HG03442 (cell line): ENCODE data around the gene TAT.
A peak's percentile ranks its signal among the peaks of the same experiment; 100 is the strongest.

ENCODE experiments used
- ATAC-seq: cut with Tn5 transposase; IDR thresholded peaks from one replicate; pipeline ENCODE4 v1.9.1; 2021; ENCODE audit warnings: mild to moderate bottlenecking, moderate library complexity; ENCODE audit not compliant: unreplicated experiment

The TAT gene

DNA sequence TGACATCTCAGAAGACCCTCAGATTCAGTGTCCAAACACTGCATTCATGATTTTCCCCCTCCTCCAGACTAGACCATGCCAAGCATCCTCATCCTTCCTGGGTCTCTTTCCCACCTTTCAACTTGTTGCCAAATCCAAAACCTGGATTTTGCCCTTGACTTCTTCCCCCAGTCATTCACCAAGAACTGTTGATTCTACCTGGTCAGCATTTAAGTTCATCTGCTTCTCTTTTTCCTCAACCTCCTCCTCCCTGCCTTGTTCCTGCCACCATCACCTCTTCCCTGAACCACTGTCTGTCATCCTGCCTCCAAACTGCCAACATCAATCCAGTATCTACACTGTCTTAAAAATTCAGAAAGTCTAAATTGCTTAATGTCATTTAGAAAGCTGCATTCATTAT, 29.7 kb downstream of the TAT start:
- ATAC-seq: no peak

DNA sequence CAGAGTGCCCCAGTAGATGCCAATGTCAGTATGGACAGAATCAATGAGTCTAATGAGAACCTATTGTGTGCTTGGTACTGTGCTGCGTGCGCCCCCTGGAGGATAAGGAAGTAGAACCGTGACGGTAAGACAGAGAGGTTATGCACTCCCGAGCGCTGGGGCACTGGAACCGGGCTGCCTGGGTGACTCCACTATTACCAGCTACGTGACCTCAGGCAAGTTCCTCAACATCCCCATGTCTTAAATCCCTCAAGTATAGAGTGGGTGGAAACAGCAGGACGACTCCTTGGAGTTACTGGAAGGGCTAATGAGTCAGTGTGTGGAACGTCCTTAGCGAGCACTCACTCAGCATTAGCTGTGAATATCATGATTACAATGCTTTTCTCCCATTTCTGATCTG, 34.5 kb downstream of the TAT start:
- ATAC-seq: peak; percentile 72

DNA sequence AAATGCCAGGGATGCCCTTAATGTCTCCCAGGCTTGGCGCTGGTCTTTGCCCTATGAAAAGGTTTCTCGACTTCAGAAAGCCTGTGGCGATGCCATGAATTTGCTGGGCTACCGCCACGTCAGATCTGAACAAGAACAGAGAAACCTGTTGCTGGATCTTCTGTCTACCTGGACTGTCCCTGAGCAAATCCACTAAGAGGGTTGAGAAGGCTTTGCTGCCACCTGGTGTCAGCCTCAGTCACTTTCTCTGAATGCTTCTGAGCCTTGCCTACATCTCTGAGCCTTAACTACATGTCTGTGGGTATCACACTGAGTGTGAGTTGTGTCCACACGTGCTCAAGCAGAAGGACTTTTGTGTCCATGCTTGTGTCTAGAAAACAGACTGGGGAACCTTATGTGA, 39.2 kb downstream of the TAT start:
- no peak for ATAC-seq

DNA sequence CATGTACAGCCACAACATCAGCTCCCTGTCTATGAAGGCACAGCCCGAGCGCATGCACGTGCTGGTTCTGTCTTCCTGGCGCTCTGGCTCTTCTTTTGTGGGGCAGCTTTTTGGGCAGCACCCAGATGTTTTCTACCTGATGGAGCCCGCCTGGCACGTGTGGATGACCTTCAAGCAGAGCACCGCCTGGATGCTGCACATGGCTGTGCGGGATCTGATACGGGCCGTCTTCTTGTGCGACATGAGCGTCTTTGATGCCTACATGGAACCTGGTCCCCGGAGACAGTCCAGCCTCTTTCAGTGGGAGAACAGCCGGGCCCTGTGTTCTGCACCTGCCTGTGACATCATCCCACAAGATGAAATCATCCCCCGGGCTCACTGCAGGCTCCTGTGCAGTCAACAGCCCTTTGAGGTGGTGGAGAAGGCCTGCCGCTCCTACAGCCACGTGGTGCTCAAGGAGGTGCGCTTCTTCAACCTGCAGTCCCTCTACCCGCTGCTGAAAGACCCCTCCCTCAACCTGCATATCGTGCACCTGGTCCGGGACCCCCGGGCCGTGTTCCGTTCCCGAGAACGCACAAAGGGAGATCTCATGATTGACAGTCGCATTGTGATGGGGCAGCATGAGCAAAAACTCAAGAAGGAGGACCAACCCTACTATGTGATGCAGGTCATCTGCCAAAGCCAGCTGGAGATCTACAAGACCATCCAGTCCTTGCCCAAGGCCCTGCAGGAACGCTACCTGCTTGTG, 40.0 kb downstream of the TAT start:
- ATAC-seq: no peak

DNA sequence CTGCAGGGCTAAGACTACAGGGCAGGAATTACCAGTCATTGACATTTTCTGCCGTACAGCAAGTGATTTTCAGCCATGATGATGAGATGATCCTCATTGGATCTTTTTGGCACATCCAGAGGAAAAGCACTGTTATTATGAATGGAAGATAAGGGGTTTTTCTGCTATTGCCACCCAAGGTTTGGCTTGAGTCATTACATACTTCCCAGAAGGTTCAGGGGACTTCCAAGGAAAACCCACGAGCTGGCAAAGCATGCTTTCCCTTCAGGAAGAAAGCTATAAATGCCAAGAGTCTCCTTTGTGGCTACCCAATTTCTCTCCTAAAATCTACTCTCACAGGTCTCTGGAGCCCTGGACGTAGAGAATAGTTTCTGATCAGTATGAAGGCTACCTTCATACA, 44.5 kb downstream of the TAT start:
- no peak for ATAC-seq

DNA sequence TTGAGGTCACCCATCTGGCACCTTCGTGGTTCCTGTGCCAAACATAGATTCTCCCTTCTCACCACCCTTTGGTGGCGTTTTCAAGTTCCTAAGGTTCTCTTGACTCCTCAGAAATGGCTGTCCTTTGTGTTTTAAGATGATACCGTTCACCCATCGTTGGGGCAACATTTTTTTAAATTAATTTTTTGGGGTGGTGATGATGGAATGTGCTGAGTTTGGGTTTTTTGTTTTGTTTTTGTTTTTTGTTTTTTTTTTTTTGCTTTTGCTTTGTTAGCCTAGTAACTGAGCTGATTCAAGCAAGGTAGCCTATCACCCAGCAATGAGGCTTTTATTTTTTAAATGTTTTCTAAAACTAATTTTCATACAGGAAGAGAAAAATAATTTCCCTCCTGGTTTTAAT, 48.0 kb downstream of the TAT start:
- no peak for ATAC-seq

DNA sequence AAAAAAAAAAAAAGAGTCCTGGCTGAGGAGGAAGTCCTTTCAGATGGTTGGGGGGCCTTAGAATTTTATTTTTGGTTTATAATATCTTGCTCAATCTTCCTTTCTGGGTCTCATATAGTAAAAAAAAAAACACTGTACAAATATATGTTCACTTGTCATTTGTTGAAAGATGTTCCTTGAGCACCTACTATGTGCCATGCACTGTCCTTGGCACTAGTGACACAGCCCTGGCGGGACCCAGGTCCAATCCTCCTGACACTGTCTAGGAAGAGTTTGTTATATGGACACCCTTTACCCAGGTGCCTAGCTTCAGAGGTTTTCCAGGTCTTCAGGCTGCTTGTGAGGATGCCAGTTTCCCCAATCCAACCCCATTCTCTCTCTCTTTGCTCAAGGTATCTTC, 48.6 kb downstream of the TAT start:
- no peak for ATAC-seq

DNA sequence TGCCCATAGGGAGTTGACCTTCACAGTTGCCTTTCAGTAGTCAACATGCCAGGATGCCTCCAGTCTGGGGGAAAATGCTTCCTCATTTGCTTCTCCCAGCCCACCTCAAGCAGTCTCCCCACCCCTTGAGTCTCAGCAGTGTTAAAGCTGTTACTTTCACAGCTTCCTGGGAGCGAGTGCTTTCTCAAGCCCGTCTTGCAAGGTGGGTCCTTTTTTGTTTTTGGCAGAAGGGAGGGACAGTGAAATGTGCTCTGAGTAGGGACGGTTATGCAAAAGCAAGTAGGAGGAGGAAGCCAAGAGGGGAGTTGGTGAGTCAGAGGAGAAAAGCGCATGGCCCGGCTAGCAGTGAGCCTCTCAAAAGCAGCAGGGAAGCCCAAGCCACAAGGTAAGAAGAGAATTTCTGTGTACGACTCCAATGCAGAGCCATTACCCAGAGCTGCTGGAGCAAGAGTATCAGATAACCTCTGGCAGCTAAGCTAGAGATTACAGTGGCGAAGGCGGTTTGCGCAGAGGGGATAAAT, 50.7 kb downstream of the TAT start, which contains the start of gene CHST4:
Gene CHST4 (plus strand): TSS at position 316 of the 521 bp plus-strand sequence. CDS start 10,252 bp downstream, outside the sequence.
- ATAC-seq: no peak

DNA sequence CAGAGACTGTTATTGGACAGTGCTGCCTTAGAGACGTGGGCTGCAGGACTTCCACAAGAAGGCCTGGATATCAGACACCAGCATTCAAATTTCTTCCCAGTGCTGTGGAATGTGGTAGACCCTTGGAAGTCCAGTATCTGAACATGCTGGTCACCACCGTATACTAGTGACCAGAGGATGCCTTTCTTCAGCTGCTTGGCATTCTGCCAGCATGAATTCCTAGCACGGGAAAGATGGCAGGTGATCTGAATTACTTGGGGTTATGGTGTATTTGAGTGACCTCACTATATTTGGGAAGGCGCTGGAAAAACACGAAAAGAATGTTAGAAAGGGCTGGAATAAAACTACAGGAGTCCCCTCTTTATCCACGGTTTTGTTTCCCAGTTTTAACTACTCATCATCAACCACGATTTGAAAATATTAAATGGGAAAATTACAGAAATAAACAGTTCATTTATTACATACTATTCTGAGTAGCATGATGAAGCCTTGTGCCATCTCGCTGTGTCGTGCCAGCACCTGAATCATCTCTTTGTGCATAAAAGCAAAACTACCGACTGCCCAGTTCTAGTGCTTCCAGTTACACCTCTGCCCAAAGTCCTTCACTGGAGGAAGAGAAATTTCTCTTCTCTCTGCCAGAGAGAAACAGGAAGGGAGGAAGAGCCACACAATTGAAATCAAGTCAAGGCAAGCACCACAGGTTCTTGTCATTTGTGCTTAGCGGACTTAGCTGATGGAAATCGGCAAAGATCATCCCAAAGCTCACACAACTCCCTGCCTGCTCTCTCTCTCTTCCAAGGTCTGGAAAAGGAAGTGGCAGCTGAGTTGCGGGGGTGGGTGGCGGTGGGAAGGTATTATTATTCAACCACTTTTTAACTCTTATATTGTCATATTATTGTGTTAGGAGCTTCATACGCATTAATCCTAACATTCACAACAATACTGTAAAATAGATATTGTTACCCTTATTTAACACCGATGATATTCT, 52.0 kb downstream of the TAT start:
- ATAC-seq: no peak

DNA sequence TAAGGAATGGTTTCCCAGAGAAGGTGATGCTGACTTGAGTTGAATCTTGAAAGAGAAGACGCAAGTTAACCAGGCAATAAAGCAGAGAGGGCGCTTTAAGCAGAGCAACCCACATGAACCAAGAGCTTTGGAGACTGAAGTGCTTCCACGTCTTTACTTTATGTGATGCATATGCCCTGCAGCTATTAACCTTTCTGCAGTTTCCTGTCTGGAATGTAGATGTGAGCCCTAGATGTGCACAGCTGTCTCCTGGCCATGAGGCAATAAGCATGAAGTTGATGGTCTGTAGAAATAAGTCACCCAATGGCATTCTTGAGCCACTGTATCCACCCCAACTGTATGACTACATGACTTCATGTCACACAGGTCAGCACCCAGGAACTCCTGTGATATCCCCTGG, 56.3 kb downstream of the TAT start:
- ATAC-seq: no peak
